ENCODE measurements around the gene DSCAM. TPM values are rescaled to one million over a fixed set of nuclear protein-coding genes. Genes with fewer than 3 reads are reported as not detected.

The DSCAM gene
- total RNA-seq, 4 donors from 2014 or later = 0.17 TPM; not detected in 3

DNA sequence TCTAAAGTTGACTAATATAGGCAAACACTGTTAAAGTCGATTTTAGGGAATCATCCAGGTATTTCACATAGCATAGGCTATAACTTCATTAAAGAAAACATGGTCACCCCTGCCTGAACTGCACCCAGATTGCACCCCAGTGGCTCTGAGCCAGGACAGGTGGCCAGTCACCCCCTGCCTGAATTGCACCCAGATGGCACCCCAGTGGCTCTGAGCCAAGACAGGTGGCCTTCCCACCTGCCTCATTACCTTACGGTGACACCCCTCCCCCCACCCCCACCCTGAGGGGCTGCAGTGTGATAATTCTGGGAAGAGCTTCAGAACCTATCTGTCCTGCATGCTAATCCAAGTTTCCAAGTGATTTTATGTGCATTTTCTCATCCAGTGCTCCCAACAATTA, 78.9 kb downstream of the DSCAM start:
- TF ChIP-seq, protein P1, sequence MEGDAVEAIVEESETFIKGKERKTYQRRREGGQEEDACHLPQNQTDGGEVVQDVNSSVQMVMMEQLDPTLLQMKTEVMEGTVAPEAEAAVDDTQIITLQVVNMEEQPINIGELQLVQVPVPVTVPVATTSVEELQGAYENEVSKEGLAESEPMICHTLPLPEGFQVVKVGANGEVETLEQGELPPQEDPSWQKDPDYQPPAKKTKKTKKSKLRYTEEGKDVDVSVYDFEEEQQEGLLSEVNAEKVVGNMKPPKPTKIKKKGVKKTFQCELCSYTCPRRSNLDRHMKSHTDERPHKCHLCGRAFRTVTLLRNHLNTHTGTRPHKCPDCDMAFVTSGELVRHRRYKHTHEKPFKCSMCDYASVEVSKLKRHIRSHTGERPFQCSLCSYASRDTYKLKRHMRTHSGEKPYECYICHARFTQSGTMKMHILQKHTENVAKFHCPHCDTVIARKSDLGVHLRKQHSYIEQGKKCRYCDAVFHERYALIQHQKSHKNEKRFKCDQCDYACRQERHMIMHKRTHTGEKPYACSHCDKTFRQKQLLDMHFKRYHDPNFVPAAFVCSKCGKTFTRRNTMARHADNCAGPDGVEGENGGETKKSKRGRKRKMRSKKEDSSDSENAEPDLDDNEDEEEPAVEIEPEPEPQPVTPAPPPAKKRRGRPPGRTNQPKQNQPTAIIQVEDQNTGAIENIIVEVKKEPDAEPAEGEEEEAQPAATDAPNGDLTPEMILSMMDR (IDR thresholded peaks at IDR 0.05; ENCODE audit: low read depth) = no peak

GRCh38 chr21:40766381-40766780, 80.6 kb downstream of the DSCAM start:
- TF ChIP-seq, protein P1 (IDR thresholded peaks at IDR 0.05; ENCODE audit: low read depth) = no peak

DNA sequence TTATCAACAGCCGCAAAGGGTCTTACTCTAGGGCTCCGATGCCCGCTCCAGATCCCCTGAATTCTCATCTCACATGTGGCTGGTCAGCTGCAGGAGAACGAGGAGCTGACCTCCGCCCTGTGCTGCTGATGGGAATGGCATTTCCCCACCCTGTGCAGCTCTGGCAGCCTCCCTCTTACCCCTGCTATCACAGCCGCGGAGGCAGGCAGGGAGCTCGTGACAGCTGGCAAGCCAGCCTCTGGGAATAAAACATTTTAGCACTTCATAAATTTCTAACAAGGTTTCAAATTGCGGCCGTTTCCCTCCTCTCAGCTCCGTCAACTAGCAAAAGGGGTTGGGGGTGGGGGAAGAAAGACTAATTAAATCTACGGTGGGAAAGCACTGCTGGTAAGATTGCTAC, 81.1 kb downstream of the DSCAM start:
- TF ChIP-seq, protein P1 (IDR thresholded peaks at IDR 0.05; ENCODE audit: low read depth) = no peak

DNA sequence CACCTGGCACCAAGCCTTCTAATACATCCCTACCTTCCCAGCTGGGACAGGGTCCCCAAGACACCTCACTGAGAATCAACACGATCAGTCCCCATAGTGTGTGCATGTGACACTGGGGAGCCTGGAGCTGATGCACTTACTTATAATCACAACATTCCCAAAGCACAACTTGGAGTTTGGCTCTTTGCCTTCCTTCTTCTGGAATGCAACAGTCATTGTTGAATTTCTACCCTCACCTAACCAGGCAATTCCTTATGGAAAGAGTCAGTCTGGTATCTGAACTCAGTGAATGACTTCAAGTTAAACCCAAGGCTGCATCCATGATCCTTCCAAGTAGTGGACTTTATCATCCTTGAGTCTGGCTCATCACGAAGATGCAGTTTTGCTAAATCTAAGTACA, 86.1 kb downstream of the DSCAM start:
- TF ChIP-seq, protein P1 (IDR thresholded peaks at IDR 0.05; ENCODE audit: low read depth) = no peak

DNA sequence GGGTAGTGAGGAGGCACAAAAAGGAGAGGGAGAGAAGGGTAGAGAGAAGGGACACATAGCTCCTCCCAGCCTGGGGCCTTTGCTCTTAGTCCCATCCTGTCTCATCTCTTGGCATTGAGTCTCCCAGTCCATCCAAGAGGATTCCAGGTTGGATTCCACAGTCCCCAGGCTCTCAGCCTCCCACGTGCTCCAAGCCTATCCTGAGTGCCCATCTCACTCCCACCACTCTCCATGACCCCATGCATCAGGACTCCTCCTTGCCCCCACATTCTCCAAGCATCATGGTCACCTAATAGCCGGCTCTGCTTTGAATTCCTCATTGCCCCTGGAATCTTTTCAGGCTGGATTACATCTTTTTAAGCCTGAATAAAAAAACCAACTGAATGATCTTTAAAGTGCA, 87.9 kb downstream of the DSCAM start:
- TF ChIP-seq, protein P1 (IDR thresholded peaks at IDR 0.05; ENCODE audit: low read depth) = no peak

- TF ChIP-seq, protein P1 (IDR thresholded peaks at IDR 0.05; ENCODE audit: low read depth) = no peak
Measured at GRCh38 chr21:40757366-40757765, 89.6 kb downstream of the DSCAM start.

DNA sequence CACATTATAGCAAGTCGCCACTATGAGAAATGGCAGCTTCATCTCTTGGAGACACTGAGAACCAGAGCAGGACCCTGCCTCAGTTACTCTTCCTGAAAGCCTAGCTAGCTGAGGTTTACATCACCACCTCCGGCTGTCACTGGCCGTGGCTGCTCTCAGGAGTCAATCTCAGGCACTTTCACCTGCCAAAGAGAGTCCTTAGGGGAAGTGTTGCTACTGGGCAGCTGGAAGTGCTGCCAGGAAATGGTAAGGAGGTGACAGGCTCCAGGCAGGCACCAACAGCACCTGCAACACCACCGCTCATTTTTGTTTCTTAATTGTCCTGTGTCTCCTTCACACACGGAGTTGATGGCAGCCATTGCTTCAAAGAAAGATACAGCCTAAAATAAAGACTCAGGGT, 92.5 kb downstream of the DSCAM start:
- TF ChIP-seq, protein P1 (IDR thresholded peaks at IDR 0.05; ENCODE audit: low read depth) = no peak
